ENCODE measurements around the gene C19orf47.

C19orf47 gene

DNA sequence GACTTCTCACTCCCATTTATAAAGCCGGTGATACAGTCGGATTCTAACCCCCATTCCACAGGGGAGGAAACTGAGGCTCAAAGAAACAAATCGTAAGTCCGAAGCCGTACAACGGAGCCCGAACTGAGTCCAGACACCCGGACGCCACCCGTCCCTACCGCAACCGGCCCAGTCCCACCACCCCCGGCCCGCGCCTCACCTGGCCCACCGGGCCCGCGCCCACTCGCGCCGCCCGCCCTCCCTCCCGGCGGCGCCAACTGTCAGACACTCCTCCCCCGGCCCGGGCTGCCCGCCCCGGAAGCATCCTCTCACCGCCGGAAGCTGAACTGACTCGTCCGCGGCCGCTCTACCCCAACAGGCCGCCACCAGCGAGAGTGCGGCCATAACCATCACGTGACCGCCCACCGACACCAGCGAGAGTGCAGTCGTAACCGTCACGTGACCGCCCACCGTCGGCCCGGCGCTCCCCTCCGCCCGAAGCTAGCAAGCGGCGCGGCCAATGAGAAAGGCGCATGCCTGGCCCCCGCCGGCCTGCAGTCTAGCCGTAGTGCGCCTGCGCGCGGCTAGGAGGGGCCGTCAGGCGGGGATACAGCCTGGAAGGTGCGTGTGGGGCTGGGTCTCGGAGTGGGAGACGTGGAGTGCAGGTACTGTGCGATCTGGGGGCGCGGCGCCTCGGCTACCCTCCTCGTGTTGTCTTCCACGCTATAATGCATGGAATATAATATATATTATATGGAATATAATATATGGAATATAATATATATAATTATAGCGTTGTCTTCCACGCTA lies at the start of gene C19orf47, which contains the start of gene PLD3:
Gene C19orf47, minus strand, starts transcription at position 273 of the 789 bp plus-strand sequence. CDS start 6,540 bp downstream, outside the sequence.
Gene PLD3, plus strand, starts transcription at position 571 of the 789 bp plus-strand sequence. CDS start 17,789 bp downstream, outside the sequence.
- peak; percentile 99 for DNase-seq

- no peak for DNase-seq
Observed at GRCh38 chr19:40397568-40397906, 49.3 kb upstream of the C19orf47 start.

- no peak for DNase-seq
Observed at GRCh38 chr19:40396886-40397567, 48.8 kb upstream of the C19orf47 start.

DNA sequence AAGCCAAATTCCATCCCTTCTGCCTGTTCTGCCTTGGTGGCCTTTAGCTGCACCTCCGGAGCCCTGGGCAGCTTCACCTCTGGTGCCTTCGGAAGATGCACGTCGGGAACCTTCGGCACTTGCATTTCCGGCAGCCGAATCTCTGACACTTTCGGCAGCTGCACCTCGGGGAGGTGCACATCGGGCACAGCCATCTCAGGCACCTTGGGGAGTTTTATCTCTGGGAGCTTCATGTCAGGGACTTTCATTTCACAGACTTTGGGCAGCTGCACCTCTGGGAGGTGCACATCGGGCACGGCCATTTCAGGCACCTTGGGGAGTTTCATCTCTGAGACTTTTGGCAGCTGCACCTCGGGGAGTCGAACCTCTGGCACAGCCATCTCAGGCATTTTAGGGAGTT lies 47.8 kb upstream of the C19orf47 start:
- DNase-seq, result no peak

DNA sequence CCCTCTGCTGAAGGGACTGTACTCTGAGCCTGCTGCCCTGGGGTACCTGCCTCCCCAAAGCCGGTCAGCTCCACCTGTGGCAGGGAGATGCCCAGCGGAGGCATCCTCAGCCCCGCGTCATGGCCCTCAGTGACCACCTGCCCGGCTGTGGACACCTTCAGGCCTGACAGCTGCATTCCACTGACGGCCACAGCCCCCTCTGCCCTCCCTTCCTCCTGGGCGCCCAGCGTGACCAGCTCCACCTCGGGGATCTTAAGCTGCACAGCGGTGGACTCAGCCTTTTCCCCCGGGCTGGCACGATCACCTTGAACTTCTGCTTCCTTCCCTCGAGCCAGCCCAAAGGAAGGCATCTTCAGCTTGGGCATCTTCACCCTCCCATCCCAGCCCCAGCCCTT lies 46.6 kb upstream of the C19orf47 start:
- no peak for DNase-seq

DNA sequence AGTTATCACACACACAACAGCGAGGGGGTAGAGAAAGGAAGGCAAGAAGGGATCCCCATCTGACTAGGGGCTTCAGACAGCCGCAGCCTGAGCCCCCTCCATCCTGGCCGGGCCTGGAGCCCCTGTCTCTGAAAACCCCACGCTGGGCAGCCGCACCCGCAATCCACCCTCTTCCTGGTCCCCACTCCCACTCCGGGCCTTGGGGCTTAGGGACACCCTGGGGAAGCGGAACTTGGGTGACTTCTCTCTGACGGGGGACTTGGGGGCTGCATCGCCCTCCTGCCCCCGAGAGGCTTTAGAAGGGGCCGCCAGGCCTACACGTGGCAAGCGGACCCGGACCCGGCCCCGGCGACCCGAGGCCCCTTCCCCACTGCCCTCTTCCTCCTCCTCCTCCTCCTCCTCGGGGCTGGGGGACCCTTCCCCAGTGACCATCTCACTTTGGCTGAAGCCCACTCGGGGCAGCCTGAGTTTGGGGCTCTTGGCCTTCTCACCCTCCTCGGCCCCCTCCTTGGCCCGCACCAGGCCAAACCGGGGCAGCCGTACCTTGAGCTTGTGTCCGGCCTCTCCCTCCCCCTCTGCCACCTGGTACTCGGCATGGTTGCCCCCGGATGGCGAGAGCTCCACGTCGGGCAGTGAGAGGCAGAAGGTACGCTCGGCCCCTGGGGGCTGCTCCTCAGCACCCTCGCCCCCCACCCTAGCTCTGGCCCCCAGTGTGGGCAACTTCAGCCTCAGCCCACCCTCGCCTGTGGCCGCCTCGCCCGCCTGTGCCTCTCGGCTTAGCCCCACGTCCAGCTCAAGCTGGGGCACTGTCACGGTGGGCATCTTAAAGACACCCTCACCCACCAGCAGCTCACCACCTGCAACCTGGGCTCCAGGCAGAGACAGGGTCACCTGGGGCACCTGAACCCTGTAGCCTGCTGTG lies 46.0 kb upstream of the C19orf47 start:
- no peak for DNase-seq

DNA sequence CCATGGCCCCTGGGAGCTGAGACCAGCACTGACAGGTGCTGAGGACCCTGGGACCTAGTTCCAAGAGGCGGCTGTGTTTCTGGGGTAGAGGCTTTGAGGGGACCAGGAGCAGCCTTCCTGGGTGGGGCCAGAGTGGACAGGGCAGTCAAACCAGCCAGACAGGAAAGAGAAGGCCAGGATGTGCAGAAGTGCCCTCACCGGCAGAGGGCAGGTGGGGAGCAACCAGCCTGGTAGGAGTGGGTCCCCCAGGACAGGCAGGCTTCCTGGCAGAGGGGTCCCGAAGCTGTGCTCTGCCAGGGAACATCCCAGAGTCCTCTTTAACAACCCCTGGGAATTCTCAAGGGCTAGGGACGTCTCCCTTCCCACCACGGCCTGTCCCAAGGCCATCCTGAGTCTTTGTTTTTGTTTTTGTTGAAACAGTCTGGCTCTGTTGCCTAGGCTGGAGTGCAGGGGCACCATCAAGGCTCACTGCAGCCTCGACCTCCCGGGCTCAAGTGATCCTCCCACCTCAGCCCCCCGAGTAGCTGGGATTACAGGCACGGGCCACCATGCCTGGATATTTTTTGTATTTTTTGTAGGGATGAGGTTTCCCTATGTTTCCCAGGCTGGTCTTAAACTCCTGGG lies 44.8 kb upstream of the C19orf47 start:
- no peak for DNase-seq

DNA sequence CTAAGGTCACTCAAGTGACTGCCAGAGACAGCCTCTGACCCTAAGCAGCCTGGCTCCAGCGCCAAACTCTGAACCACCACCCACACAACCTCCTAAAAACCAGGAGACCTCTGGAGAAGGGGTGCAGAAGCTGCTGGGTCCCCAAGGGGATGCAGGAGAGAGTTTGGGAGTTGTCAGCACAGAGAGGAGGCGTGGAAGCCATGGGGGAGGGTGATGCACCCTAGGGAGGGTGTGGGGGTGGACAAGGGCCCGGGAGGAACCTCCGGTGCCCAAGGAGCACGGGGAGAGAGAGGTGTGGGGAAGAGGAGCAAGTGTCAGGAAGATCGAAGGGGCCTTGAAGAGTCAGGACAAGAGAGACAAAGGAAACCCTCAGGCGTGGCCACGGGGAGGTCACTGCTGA lies 43.9 kb upstream of the C19orf47 start:
- DNase-seq, result no peak

DNA sequence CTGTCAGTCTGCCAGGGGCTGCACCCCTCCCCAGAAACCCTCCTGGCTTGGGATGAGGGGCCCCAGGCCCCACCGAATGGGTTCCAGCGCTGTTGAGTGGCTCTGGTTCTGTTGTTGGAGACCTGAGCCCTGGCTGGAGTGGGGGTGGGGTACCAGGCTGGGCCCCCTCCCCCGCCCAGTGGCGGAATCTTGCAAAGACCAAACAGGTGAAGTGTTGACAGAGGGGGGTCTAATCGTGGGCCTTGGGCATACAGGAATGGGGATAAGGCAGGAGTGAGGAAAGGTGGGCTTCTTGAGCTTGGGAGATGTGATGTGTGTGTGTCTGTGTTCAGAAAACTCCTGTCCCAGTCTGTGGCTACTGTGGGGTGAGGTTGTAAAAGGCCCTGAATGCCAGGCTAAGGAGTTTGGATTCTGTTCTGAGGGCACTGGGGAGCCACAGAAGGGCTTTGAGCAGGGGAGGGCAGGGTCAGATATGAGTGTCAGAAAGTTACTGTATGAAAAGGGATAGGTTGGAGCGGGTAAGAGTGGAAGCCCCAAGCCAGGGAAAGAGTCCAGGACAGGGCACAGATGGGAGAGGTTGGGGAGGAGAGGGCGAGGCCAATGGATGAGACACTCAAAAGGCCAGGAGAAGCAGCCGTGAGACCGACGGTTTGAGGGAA lies 42.0 kb upstream of the C19orf47 start, which contains the start of gene HIPK4:
Gene HIPK4, minus strand, starts transcription at position 98 of the 659 bp plus-strand sequence. CDS start 279 bp downstream, outside the sequence.
- no peak for DNase-seq

- DNase-seq, result no peak
Observed at GRCh38 chr19:40389404-40390083, 41.3 kb upstream of the C19orf47 start.

DNA sequence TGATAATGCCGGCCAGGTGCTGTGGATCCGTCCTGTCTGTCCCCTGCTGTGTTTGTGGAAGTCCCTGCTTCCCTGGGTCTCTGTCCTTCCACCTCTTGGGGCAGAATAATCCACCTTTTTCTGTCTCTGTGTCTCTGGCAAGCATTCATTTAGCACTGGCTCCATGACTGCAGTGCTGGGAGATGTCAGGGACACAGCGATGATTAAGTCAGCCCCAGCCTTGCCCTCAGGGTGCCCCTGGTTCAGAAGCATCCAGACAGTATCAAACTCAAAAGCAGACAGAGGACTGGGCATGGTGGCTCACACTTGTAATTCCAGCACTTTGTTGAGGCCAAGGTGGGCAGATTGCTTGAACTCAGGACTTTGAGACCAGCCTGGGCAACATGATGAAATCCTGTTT lies 40.3 kb upstream of the C19orf47 start:
- DNase-seq, result no peak

DNA sequence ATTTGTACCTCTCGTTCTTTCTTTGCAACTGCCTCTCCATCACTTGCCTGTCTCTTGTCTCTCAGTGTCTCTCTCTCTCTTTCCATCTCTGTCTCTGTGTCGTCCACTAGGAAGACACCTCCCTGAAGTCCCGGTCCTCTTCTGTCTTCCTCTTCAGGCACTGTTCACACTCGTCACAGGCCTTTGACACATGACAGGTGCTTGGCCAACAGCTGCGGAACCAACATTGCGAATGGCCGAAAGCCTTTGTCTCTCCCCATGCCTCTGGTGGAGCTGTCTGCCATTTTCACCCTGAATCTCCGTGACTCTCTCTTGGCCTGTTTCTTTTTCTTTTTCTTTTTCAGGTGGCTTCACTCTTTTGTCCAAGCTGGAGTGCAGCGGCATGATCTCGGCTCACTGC lies 39.0 kb upstream of the C19orf47 start:
- DNase-seq, result no peak

- DNase-seq, result no peak
Observed at GRCh38 chr19:40383668-40384248, 35.6 kb upstream of the C19orf47 start.

DNA sequence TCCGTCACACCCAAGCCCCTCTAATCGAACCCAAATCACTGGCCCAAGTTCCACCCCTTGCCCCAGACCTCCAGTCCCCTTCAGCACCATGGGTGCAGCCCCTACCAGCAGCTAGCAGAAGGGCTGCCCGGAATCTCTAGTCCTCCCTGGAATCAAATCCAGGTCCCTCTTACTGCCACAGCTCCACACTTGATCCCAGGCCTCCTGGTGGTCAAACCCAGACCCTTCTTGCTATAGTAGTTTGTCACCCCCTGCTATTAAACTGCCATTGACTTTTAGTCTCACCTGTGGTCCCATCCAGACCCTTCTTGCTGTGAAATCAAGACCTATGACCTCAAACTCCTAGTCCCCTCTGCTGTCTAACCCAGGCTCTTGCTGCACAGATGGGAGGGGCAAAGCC lies 33.1 kb upstream of the C19orf47 start:
- no peak for DNase-seq

DNA sequence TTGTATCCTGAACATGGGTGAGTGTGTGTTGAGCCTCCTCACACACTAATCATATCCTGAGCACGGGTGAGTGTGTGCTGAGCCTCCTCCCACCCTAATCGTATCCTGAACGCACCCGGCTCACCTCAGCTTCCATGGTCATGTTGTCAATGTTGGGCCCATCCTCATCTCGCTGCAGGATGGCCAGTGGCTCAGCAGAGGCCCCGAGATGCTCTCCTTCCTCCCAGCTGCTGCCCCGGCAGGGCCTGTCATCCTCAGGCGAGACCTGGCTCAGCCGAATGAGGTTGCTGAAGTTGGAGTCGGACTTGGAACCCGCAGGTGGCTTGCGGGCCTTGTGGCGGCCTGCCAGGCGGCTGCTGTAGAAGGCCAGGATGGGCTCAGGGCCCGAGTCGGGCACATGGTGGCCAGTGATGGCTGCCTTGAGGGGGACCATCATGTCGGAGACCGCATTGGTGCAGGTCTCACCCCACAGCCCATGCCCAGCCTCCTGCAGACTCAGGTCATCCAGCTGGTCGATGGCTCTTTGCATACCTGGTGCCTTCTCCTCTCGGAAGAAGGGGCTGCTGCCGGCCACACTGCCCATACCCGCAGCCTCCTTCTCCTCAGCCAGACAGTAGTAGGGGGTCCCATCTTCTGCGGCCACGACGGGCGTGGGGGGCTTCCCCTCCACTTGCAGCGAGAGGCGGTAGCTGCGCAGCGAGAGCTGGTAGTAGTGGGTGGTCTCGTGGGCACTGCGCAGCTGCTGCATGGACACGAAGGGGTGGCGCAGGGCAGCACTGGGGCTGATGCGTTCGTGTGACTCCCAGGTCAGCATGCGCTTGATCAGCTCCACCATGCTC lies 32.2 kb upstream of the C19orf47 start:
- no peak for DNase-seq

- no peak for DNase-seq
Observed at GRCh38 chr19:40379446-40380198, 31.4 kb upstream of the C19orf47 start.

- DNase-seq, result no peak
Observed at GRCh38 chr19:40378509-40378908, 30.3 kb upstream of the C19orf47 start.

GRCh38 chr19:40377876-40378385 lies 29.7 kb upstream of the C19orf47 start:
- DNase-seq, result no peak

DNA sequence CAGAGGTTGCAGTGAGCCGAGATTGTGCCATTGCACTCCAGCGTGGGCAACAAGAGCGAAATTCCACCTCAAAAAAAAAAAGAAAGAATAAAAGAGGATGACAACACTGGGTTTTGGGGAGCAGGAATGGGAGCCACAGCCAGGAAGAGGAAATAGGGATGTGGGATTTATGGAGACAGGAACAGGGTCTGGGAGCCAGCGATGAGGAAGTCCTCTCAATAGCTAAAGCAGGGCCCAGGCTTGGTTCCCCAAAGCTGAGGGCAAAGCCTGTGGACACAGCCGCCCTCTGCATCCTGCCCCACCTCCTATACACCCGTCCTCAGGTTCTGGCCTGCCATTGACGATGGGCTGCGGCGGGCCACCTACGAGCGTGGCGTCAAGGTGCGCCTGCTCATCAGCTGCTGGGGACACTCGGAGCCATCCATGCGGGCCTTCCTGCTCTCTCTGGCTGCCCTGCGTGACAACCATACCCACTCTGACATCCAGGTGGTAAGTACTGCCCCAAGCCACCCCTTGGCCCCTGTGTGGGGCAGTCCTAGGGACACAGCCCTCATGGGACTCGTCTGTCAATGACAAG lies 28.2 kb upstream of the C19orf47 start:
- DNase-seq, result no peak

All from NCI-H1048 (cell line).